GM21360 (cell line): Measurements from ENCODE around the gene SH3PXD2A.

Experiments
- ATAC-seq: cut with Tn5 transposase; IDR thresholded peaks from one replicate; pipeline ENCODE4 v1.9.1; 2021; ENCODE audit warnings: mild to moderate bottlenecking, moderate library complexity; ENCODE audit not compliant: unreplicated experiment

The SH3PXD2A gene

DNA sequence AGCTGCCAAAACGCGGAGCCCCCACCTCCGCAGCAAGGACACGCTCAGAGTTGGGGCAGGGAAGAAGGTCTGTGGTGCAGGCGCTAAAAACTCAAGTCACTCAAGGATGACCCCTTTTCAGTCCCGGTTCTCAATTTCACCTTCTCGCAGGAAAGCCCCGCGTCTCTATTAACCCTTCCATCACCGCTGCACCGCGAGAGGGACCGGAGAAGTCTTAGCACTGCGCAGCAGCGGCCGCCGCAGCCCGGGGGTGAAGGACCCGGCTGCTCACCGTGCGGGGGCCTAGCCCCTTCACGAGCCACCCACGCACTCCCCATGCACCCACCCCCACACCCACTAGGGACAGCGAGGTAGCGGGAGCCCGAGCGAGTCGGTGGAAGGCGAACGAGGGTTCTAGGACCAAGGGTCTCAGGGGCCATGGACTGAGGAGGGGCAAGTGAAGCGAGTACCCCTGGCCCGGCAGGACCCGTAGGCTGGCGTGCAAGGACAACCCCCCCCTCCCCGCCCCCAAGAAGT lies 162.9 kb downstream of the SH3PXD2A start:
- peak; percentile 44 for ATAC-seq

DNA sequence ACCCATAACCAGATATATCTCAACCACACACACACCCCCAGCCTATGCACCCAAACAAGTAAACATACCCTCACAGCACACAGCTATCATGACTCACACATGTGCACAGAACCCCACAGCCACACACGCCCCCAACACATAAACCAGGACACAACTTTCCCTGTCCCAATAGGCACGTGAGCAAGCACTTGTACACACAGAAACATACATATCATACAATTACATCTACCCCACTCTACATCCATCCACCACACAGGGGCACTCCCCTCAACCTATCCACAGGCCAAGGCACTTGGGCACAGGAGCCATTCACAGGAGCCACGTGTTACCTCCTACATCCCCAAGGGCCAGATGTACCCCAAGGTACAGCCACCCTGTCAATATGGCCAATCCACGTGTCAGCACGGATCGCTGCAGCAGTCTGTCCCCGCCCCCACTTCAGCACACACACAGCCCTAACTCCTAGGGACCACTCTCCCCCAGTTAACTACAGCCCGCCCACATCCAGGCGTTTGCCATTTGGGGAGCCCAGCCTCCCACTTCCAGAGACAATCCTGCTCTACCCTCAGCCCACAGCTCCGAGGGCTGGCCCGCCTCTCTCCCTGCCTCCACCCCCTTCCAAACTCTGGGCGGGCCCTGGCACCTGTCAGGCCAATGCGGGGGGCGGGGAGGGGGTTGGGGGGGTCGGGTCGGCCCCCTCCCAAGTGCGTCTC lies 163.5 kb downstream of the SH3PXD2A start:
- peak; percentile 37 for ATAC-seq

- ATAC-seq: no peak
Measured at GRCh38 chr10:103691267-103691666, 164.1 kb downstream of the SH3PXD2A start.

- ATAC-seq: no peak
Measured at GRCh38 chr10:103690281-103690680, 165.1 kb downstream of the SH3PXD2A start.

- no peak for ATAC-seq
Measured at GRCh38 chr10:103688491-103688890, 166.9 kb downstream of the SH3PXD2A start.

GRCh38 chr10:103687718-103688117 lies 167.7 kb downstream of the SH3PXD2A start:
- no peak for ATAC-seq

DNA sequence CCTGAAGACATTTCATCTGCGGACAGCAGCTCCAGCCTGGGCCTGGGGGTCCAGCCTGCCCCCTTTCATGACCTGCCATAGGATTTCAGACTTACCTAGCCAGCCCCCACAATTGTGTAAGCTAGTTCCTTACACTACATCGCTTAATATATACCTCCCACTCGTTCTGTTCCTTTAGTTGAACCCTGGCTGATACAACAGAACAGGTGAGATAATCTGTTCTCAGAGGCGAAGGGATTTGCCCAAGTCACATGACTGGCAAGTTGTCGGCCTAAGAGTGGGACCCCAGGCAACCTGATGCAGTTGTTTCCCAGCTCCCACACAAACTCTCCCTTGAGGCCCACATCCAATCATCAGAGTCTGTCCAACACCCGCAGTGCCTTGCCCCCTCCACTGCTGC lies 168.2 kb downstream of the SH3PXD2A start:
- ATAC-seq: no peak

DNA sequence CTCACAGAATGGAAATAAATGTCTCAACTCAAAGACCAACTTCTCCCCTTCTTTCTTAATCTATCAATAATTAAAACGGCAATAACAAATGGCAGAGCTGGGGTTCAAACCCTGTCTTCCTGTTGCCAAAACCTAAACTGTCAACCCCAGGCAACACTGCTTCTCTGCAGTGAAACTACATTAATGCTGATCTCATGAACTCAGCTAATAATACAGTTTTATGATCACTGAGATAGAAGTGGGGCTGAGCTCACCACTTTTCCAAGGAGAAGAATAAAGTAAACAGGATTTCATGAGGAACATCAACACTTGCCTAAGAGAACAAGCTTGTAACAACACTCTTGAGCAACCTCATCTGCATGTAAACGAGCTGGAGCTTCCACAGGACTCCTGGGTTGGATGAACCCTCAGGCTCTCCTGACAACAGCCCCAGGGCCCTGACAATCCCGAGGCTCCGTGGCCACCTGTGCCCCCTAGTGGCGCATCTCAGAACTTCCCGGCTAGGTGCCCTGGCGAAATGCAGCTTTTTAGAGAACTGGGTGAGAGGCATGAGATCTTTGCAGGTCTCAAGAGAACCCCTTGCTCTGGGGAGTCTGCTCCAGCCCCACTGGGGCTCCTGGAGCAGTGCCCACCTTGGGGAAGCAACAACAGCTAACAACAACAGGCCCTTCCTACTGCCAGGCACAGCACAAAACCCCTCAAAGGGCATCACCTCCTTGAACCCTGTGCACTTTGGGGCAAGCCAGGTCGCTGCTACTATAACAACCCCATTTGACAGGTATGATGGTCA lies 169.3 kb downstream of the SH3PXD2A start:
- no peak for ATAC-seq

- no peak for ATAC-seq
Measured at GRCh38 chr10:103683851-103684250, 171.5 kb downstream of the SH3PXD2A start.

DNA sequence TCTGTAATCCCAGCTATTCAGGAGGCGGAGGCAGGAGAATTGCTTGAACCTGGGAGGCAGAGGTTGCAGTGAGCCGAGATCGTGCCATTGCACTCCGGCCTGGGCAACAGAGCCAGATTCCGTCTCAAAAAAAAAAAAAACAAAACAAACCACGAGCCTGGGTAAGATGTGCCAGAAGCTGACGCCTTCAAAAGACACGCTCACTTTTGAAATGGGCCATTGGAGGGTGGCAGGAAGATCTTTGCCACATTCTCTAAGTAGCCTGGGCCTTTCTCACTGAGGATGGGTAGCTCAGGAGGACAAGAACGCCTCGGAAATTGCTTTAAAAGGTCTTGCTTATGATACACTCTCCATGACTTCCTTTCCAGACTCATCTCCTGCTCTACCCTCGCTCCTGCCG lies 172.7 kb downstream of the SH3PXD2A start:
- ATAC-seq: no peak

GRCh38 chr10:103681617-103682399 lies 173.6 kb downstream of the SH3PXD2A start:
- ATAC-seq: no peak

DNA sequence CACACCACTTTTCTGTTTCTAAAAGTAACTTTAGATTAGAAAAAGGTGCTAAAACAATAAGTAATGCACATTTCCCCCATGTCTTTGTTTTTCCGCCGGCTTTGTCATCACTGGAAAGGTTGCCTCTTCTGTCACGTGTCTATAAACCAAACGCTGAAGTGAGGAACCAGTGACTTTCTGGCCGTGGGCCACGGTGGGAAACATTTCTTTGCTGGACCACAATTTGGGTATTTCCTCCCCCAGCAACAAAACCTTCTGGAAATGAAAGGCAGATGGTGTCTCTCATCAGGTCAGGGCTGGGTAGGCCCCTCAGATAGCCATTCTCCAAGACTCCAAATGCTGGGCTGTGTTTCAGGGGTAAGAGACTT lies 174.5 kb downstream of the SH3PXD2A start:
- ATAC-seq: no peak

DNA sequence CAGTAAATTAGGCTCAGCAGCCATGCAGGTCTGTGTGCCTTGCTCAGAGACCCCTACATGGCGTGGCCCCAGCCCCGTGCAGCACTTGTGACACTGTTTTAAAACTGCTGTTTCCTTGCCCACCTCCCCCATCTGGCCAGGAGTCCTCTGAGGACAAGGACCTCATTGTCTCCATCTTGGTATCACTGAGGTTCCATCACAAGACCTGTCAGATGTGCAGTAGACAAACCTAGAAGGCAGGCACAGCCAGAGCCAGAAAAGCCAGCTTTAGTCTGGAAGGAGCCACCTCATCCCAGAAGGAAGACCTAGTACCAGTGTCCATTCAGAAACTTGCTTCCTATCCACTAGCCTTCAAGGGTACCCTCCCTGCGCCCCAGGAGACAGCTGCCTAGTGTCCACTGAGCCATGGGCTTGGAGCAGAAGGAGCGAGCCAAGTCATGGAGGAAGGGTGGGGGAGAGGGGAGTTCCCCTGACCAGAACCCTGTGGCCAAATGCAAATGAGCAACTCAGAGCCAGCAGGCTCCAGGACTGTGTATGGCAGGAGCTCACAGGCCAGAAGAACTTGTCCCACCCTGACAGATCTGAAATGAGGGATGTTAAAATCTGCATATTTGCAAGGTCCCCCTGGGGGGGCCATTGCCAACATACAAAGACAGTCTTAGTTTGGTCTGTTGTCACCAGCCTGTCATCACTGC lies 176.1 kb downstream of the SH3PXD2A start:
- ATAC-seq: no peak

- ATAC-seq: peak; percentile 61
Measured at GRCh38 chr10:103678178-103678526, 177.2 kb downstream of the SH3PXD2A start.

GRCh38 chr10:103677486-103678177 lies 177.7 kb downstream of the SH3PXD2A start:
- no peak for ATAC-seq

DNA sequence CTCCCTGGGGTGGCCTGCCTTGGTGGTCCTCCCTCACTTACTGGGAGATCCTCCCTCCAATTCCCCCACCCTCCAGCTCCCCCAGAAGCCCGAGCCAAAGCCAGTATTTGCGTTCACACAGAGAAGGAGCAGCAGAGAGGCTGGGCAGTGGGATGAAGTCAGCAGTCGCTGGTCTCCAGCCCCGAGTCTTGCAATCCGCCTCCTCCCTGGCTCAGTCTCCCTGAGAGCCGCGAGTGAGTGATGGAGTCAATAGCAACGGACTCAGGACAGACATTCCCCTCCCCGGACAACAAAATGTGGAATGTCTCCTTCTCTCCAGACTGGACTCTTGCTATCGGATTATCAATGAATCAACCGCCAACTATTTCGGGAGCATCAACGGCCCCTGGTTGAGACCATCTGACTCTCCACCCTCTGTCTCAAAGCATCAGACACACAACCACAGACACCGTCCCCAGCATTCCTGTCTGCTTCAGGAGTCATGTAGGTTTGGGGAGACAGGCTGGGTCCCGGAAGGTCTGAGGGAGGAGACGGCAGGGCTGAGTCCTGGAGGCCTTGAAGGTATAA lies 178.4 kb downstream of the SH3PXD2A start:
- ATAC-seq: no peak

DNA sequence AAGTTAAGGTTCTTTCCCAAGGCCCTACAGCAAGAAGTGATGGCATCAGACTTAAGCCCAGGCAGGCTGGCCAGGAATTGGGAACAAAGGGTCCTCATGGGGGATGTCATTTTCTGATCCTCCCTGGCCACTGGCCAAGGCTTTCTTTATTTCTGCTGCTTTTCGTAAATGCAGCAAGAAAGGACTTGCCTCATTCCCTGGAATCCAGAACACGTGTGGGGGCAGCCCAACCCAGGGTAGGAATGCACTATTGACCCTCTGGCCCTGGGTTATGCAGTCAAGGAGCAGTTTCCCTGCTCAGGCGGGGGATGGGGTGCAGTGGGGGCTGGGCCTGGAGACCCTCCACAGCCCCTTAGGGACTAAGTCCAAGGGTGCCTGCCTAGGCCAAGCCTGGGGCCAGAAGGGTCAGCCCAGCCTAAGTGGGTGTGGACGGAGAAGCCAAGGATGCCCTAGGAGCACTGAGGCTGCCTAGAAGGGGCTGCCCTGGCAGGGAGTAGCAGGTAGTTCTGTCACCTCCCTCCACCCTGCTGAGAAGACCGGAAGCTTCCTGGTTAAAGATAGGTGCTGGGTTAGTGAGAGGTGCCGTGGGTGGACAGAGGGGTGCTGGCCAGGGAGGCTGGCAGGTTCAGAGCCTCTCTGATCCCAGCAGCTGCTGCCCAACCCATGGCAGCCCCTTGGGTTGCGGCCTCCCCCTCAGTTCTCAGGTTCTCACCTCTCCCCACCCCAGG lies 179.2 kb downstream of the SH3PXD2A start:
- ATAC-seq: no peak

DNA sequence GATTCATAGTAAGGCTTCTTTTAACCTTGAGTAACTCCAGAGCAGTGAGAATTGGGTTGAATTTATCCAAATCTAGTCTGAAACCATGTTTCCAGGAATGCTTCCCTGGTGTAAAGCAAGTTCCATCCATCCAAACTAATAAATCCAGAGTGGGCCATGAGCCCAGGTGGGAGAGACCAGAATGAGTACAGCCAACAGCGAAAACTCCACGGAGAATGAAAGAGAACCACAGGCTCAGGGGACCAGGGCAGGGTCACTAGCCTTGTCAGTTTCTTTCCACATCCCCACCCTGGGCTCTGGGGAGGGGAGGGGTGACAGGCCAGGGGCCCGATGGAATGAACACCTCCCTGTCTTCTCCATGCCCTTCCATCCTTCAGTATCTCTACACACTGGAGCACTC lies 181.8 kb downstream of the SH3PXD2A start:
- no peak for ATAC-seq

- no peak for ATAC-seq
Measured at GRCh38 chr10:103672345-103672744, 183.0 kb downstream of the SH3PXD2A start.
